Hepatocyte (in vitro differentiated cells): Measurements from ENCODE around the gene GAPT. TPM values are rescaled to one million over a fixed set of nuclear protein-coding genes. Genes with fewer than 3 reads are reported as not detected.

Source experiments
- DNase-seq: peaks from one replicate; pipeline ENCODE4 v3.0.0-alpha.2; 2016; ENCODE audit warnings: low spot score
- H2AFZ ChIP-seq: fragments of 200-600 bp; sonication (generic); 2 replicates; pipeline ENCODE4 v1.6.0; 2016; ENCODE audit warnings: antibody characterized with exemption, mild to moderate bottlenecking
- H3K27ac ChIP-seq: fragments of 200-600 bp; sonication (generic); 2 replicates; pipeline ENCODE4 v1.5.1; 2016; ENCODE audit warnings: mild to moderate bottlenecking
- H3K27me3 ChIP-seq: fragments of 200-600 bp; sonication (generic); 2 replicates; pipeline ENCODE4 v1.6.1; 2016
- H3K36me3 ChIP-seq: fragments of 200-600 bp; sonication (generic); replicated peaks from 2 replicates; pipeline ENCODE4 v1.5.1; 2016; ENCODE audit warnings: low read depth; ENCODE audit not compliant: insufficient read depth
- H3K4me1 ChIP-seq: fragments of 200-600 bp; sonication (generic); 2 replicates; pipeline ENCODE4 v1.5.1; 2016; ENCODE audit warnings: mild to moderate bottlenecking, moderate library complexity; ENCODE audit not compliant: insufficient read depth
- H3K4me2 ChIP-seq: fragments of 200-600 bp; sonication (generic); 2 replicates; pipeline ENCODE4 v1.6.0; 2016
- H3K4me3 ChIP-seq: fragments of 200-600 bp; sonication (generic); 2 replicates; pipeline ENCODE4 v1.5.1; 2016; ENCODE audit warnings: mild to moderate bottlenecking
- H3K79me2 ChIP-seq: fragments of 200-600 bp; sonication (generic); 2 replicates; pipeline ENCODE4 v1.6.0; 2017; ENCODE audit warnings: mild to moderate bottlenecking
- H3K9me2 ChIP-seq: fragments of 200-600 bp; sonication (generic); replicated peaks from 2 replicates; pipeline ENCODE4 v1.6.0; 2017; ENCODE audit warnings: mild to moderate bottlenecking; ENCODE audit not compliant: insufficient read depth
- H3K9me3 ChIP-seq: fragments of 200-600 bp; sonication (generic); 2 replicates; pipeline ENCODE4 v1.5.1; 2016; ENCODE audit warnings: low read depth, mild to moderate bottlenecking
- H4K20me1 ChIP-seq: fragments of 200-600 bp; sonication (generic); 2 replicates; pipeline ENCODE4 v1.6.0; 2016; ENCODE audit warnings: mild to moderate bottlenecking; ENCODE audit not compliant: insufficient read depth, poor library complexity, severe bottlenecking
- CTCF ChIP-seq: fragments of 200-600 bp; sonication (generic); IDR thresholded peaks from 2 replicates; pipeline ENCODE4 v1.5.1; 2016; ENCODE audit warnings: antibody characterized with exemption, mild to moderate bottlenecking; ENCODE audit not compliant: poor library complexity
- EZH2 ChIP-seq: fragments of 200-600 bp; sonication (generic); IDR thresholded peaks from 2 replicates; pipeline ENCODE4 v1.6.1; 2016; ENCODE audit warnings: antibody characterized with exemption, mild to moderate bottlenecking, borderline replicate concordance
- EZH2phosphoT487 ChIP-seq: fragments of 200-600 bp; sonication (generic); IDR thresholded peaks from one replicate; pipeline ENCODE4 v1.6.1; 2018; ENCODE audit warnings: antibody characterized with exemption, mild to moderate bottlenecking, low read depth, moderate library complexity; ENCODE audit not compliant: unreplicated experiment, severe bottlenecking
- WGBS: methylation state at CpG from one replicate; pipeline ENCODE4 v1.1.6; 2016; ENCODE audit warnings: low lambda C conversion rate; ENCODE audit errors: missing lambda C conversion rate; 5-methylcytosine and 5-hydroxymethylcytosine counted together
- polyA plus RNA-seq: library from polyadenylated mRNA; unstranded; fragments of >200 nt; fragmentation: Nextera tagmentation; extraction: Ambion mirVana; gene quantifications from 2 replicates; pipeline ENCODE4 v1.2.1, GENCODE V29; 2016
- total RNA-seq: library from RNA; depleted of rRNA; stranded (reverse); fragments of >200 nt; gene quantifications from 2 replicates; pipeline ENCODE4 v1.2.3, GENCODE V29; 2014

The GAPT gene
- total and polyA plus RNA-seq, 2 experiments from 2014 or later, result not detected

- TF ChIP-seq EZH2, result no peak
- no peak for TF ChIP-seq EZH2phosphoT487
- TF ChIP-seq CTCF, result no peak
- WGBS, result 77% methylated on average over 3 of the region's 3 CpGs
- Histone ChIP-seq H3K9me3 (no peaks in the 10 kb centered on the region), H3K9me2 (no peaks in the 10 kb centered on the region), H3K36me3 (no peaks in the 10 kb centered on the region), H3K4me2 (no peak overlapping the region), H3K79me2 (no peaks in the 10 kb centered on the region), H4K20me1 (no peaks in the 10 kb centered on the region), H3K4me1 (no peaks in the 10 kb centered on the region), H2AFZ (no peak overlapping the region), H3K27me3 (no peaks in the 10 kb centered on the region), H3K27ac (no peak overlapping the region), H3K4me3 (no peak overlapping the region)
- DNase-seq, result no peak
These were observed 12.3 kb downstream of the GAPT start for GRCh38 chr5:58503390-58504046.

GRCh38 chr5:58504766-58505165 is 13.5 kb downstream of the GAPT start:
- no peaks in the 10 kb centered on the region for H3K9me2 ChIP-seq
- no peak overlapping the region for H3K4me3 ChIP-seq
- no peak overlapping the region for H3K27ac ChIP-seq
- H3K36me3 ChIP-seq, result no peaks in the 10 kb centered on the region
- no peaks in the 10 kb centered on the region for H3K9me3 ChIP-seq
- no peak for DNase-seq
- H3K4me2 ChIP-seq, result no peak overlapping the region
- no peak overlapping the region for H2AFZ ChIP-seq
- TF ChIP-seq EZH2 (no peak), CTCF (no peak), EZH2phosphoT487 (no peak)
- H4K20me1 ChIP-seq, result no peaks in the 10 kb centered on the region
- no peaks in the 10 kb centered on the region for H3K79me2 ChIP-seq
- H3K27me3 ChIP-seq, result no peaks in the 10 kb centered on the region
- no peaks in the 10 kb centered on the region for H3K4me1 ChIP-seq
- WGBS, result 81% methylated on average over 3 of the region's 3 CpGs

GRCh38 chr5:58505502-58505901 is 14.3 kb downstream of the GAPT start:
- WGBS, result 48% methylated on average over 3 of the region's 3 CpGs
- Histone ChIP-seq H4K20me1 (no peaks in the 10 kb centered on the region), H3K4me1 (no peaks in the 10 kb centered on the region), H3K4me3 (no peak overlapping the region), H3K27me3 (no peaks in the 10 kb centered on the region), H3K36me3 (no peaks in the 10 kb centered on the region), H3K4me2 (no peak overlapping the region), H3K9me2 (no peaks in the 10 kb centered on the region), H3K27ac (no peak overlapping the region), H3K9me3 (no peaks in the 10 kb centered on the region), H2AFZ (no peak overlapping the region), H3K79me2 (no peaks in the 10 kb centered on the region)
- DNase-seq, result no peak
- no peak for TF ChIP-seq EZH2phosphoT487
- no peak for TF ChIP-seq CTCF
- no peak for TF ChIP-seq EZH2

DNA sequence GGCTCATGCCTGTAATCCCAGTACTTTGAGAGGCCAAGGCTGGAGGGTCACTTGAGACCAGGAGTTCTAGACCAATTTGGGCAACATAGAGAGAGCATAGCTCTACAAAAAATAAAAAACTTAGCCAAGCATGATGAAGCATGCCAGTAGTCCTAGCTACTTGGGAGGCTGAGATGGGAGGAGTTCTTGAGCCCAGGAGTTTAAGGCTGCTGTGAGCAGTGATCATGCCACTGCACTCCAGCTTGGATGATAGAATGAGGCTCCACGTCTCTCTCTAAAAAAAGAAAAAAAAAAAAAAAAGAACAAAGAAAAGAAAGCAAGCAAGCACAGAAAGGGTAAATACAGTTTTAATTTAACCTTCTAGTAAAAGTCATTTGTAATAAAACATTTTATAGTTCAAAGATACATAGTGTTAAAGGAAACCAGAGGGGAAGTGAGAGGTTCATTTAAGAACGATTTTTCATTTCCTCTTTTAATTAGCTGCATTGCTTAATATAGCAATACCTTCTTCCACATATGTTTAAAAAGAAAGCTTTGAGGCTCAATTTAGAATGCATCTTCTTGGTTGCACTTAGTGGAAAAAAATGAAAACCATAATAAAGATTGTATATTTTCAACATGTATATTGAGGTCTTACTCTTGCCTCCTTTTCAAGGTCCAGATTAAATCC is 14.9 kb downstream of the GAPT start:
- no peaks in the 10 kb centered on the region for H3K9me3 ChIP-seq
- DNase-seq, result no peak
- WGBS, result 63% methylated on average over 2 of the region's 2 CpGs
- H3K4me3 ChIP-seq, result no peak overlapping the region
- H2AFZ ChIP-seq, result no peak overlapping the region
- no peaks in the 10 kb centered on the region for H3K27me3 ChIP-seq
- H3K27ac ChIP-seq, result no peak overlapping the region
- TF ChIP-seq CTCF, result no peak
- TF ChIP-seq EZH2, result no peak
- TF ChIP-seq EZH2phosphoT487, result no peak
- no peak overlapping the region for H3K4me2 ChIP-seq
- no peaks in the 10 kb centered on the region for H3K79me2 ChIP-seq
- H4K20me1 ChIP-seq, result no peaks in the 10 kb centered on the region
- H3K4me1 ChIP-seq, result no peaks in the 10 kb centered on the region
- H3K36me3 ChIP-seq, result no peaks in the 10 kb centered on the region
- no peaks in the 10 kb centered on the region for H3K9me2 ChIP-seq
